ENCODE results near the gene PCNX2.

The PCNX2 gene

GRCh38 chr1:232999956-233000625 is 295.4 kb downstream of the PCNX2 start:
- no peak for DNase-seq

GRCh38 chr1:232998646-232999045 is 296.9 kb downstream of the PCNX2 start:
- DNase-seq, result no peak

- DNase-seq, result no peak
These were observed 297.4 kb downstream of the PCNX2 start for GRCh38 chr1:232998138-232998537.

- DNase-seq, result no peak
These were observed 299.4 kb downstream of the PCNX2 start for GRCh38 chr1:232996143-232996542.

- no peak for DNase-seq
These were observed 300.3 kb downstream of the PCNX2 start for GRCh38 chr1:232995189-232995588.

GRCh38 chr1:232993555-232993954 is 302.0 kb downstream of the PCNX2 start:
- no peak for DNase-seq

- no peak for DNase-seq
These were observed 303.3 kb downstream of the PCNX2 start for GRCh38 chr1:232992227-232992626.

- DNase-seq, result no peak
These were observed 304.3 kb downstream of the PCNX2 start for GRCh38 chr1:232991238-232991637.

- no peak for DNase-seq
These were observed 305.1 kb downstream of the PCNX2 start for GRCh38 chr1:232990176-232991128.

- no peak for DNase-seq
These were observed 306.9 kb downstream of the PCNX2 start for GRCh38 chr1:232988572-232989040.

GRCh38 chr1:232987774-232988140 is 307.8 kb downstream of the PCNX2 start:
- DNase-seq, result no peak

GRCh38 chr1:232987046-232987773 is 308.3 kb downstream of the PCNX2 start:
- DNase-seq, result no peak

- no peak for DNase-seq
These were observed 309.0 kb downstream of the PCNX2 start for GRCh38 chr1:232986527-232986922.

- DNase-seq, result no peak
These were observed 309.5 kb downstream of the PCNX2 start for GRCh38 chr1:232985882-232986526.

- no peak for DNase-seq
These were observed 310.7 kb downstream of the PCNX2 start for GRCh38 chr1:232984577-232985425.

- no peak for DNase-seq
These were observed 311.5 kb downstream of the PCNX2 start for GRCh38 chr1:232983817-232984567.

GRCh38 chr1:232983375-232983774 is 312.1 kb downstream of the PCNX2 start:
- DNase-seq, result no peak

GRCh38 chr1:232982238-232982944 is 313.1 kb downstream of the PCNX2 start:
- DNase-seq, result no peak

GRCh38 chr1:232980986-232981560 is 314.5 kb downstream of the PCNX2 start:
- DNase-seq, result no peak
